ENCODE results near the gene FSTL1. TPM values are rescaled to one million over a fixed set of nuclear protein-coding genes. Genes with fewer than 3 reads are reported as not detected.

The FSTL1 gene
- total and polyA plus RNA-seq, 2 of the 8 experiments (the other 6 are each of a cell fraction or from before 2014, with no cell fraction given), result 158 to 516 TPM

DNA sequence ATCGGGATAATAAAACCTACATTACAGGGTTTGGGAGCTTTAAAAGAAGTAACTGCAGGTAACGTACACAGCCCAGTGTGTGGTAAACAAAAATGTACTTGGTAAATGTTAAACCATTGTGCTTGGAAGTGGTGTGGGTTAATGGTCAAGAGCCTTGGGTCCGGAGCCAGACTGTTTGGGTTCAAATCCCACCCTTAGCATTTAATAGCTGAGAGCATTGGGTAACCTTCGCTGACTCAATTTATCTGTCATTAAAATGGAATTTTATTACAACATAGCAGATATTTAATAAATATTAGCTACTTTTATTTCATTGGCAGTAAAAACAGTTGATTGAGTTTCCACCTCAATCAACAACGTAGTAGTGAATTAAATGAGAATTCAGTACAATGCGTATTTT, 1.5 kb downstream of the FSTL1 start:
- peak overlapping the region; percentile 74 to 97 (median 87); a peak in 7 of 8 replicates for H3K4me3 ChIP-seq (ENCODE audit: extremely low read depth in 1 of 4, insufficient read depth in 2 of 4, low read depth in 3 of 4, low read length in 4 of 4)
- H3K36me3 ChIP-seq (ENCODE audit: control insufficient read depth in 2 of 4, insufficient read depth in 4 of 4, low read length in 3 of 4), result peaks cover 0 to 16% (median 1%) of the 10 kb centered on the region in 4 experiments; a peak in 3 of 8 replicates
- H3K9me3 ChIP-seq (ENCODE audit: insufficient read depth in 2 of 2, low read depth in 1 of 2, low read length in 1 of 2), result peaks cover 0 to under 1% of the 10 kb centered on the region in 2 experiments; a peak in 1 of 4 replicates
- H3K4me1 ChIP-seq (replicated peaks in 1 of 4; ENCODE audit: control insufficient read depth in 3 of 4, insufficient read depth in 4 of 4, low read length in 3 of 4), result peaks cover 6 to 23% (median 19%) of the 10 kb centered on the region in 4 experiments; a peak in 5 of 7 replicates
- H2BK12ac ChIP-seq (ENCODE audit: low read depth, low read length), result no peak overlapping the region
- H3K4me2 ChIP-seq (ENCODE audit: insufficient read depth in 1 of 2, low read depth in 2 of 2, low read length in 2 of 2), result peak overlapping the region; percentile 66 to 72
- no peak overlapping the region for H2AK5ac ChIP-seq (ENCODE audit: low read depth, low read length)
- no peak overlapping the region for H3K18ac ChIP-seq (ENCODE audit: extremely low read depth, low read length)
- no peak for FAIRE-seq
- H3K23me2 ChIP-seq (ENCODE audit: low read depth, low read length), result peaks cover 4% of the 10 kb centered on the region; the same call in 1 of the 2 replicates
- no peak overlapping the region for H3K4ac ChIP-seq (replicated peaks; ENCODE audit: insufficient read length, low read depth, low read length)
- H4K20me1 ChIP-seq (replicated peaks in 1 of 2; ENCODE audit: control insufficient read depth in 1 of 2, insufficient read depth in 2 of 2, low read length in 2 of 2), result peaks cover 9% of the 10 kb centered on the region in 2 experiments
- H3K27ac ChIP-seq (ENCODE audit: low read depth, low read length), result 0 out of 2 replicates have a peak overlapping the region, but pooled peaks have one; percentile 0
- no peaks in the 10 kb centered on the region for H3K27me3 ChIP-seq (replicated peaks in 1 of 4; ENCODE audit: control insufficient read depth in 3 of 4, extremely low read depth in 1 of 4, insufficient read depth in 3 of 4, low read length in 3 of 4)
- no peak overlapping the region for H2BK20ac ChIP-seq (ENCODE audit: low read length)
- no peak overlapping the region for H4K8ac ChIP-seq (ENCODE audit: extremely low read depth, insufficient read depth, low read length)
- H2AFZ ChIP-seq (ENCODE audit: low read length), result no peak overlapping the region
- H4K91ac ChIP-seq (replicated peaks; ENCODE audit: insufficient read length, low read length), result no peak overlapping the region
- no peak for DNase-seq (ENCODE audit: low read depth in 1 of 2, low spot score in 2 of 2)
- no peak overlapping the region for H3K14ac ChIP-seq (ENCODE audit: insufficient read length)
- H3K79me1 ChIP-seq (ENCODE audit: low read depth, low read length), result peaks cover 11% of the 10 kb centered on the region; the same call in 1 of the 2 replicates
- H3K23ac ChIP-seq (ENCODE audit: insufficient read length), result no peak overlapping the region
- no peak overlapping the region for H4K5ac ChIP-seq (ENCODE audit: insufficient read length, low read depth, low read length)
- peaks cover 9 to 59% of the 10 kb centered on the region in 2 experiments; a peak in 3 of 4 replicates for H3K79me2 ChIP-seq (ENCODE audit: control insufficient read depth in 1 of 2, insufficient read depth in 2 of 2, low read length in 2 of 2)
- H3K56ac ChIP-seq (replicated peaks; ENCODE audit: insufficient read length, low read depth, low read length), result no peak overlapping the region
- CTCF ChIA-PET (ENCODE audit: partially characterized antibody), result interaction anchor here (0.6 to 13.8 kb wide), 8 partner anchors 13 to 346 kb away, joined by 3 to 294 read pairs (median 3); no protein-coding TSS in a partner anchor
- H2BK15ac ChIP-seq (ENCODE audit: low read length), result no peak overlapping the region
- no peak overlapping the region for H2BK120ac ChIP-seq (replicated peaks; ENCODE audit: low read depth, low read length)
- 68% methylated on average over 6 of the region's 6 CpGs; no CpG with 5 or more reads in 1 of the 2 experiments for WGBS, 2 experiments (ENCODE audit: extremely low coverage in 1 of 2, insufficient coverage in 1 of 2, insufficient read length in 1 of 2, insufficient replicate concordance in 2 of 2, low coverage in 1 of 2, low lambda C conversion rate in 2 of 2, missing lambda C conversion rate in 1 of 2)
- POLR2A ChIA-PET (ENCODE audit: partially characterized antibody), result interaction anchor here (0.6 to 19.9 kb wide), 18 partner anchors 9 to 461 kb away, joined by 3 to 299 read pairs (median 4); partner anchors contain the start of gene LRRC58
- no peak overlapping the region; a peak in 3 of 7 replicates for H3K9ac ChIP-seq (replicated peaks in 1 of 4; ENCODE audit: extremely low read depth in 1 of 4, low read depth in 3 of 4, low read length in 3 of 4)
- H2BK5ac ChIP-seq (ENCODE audit: low read depth, low read length), result no peak overlapping the region
- TF ChIP-seq CBX8 (IDR thresholded peaks at IDR 0.05; ENCODE audit: borderline replicate concordance, low read depth, low read length) (no peak), BCL11A (IDR thresholded peaks at IDR 0.05; ENCODE audit: low read depth in 2 of 2, low read length in 2 of 2) (no peak), RFX5 (IDR thresholded peaks at IDR 0.05; ENCODE audit: borderline replicate concordance, low read depth, low read length) (no peak), SRF (IDR thresholded peaks at IDR 0.05; ENCODE audit: low read depth, low read length) (no peak), CTBP2 (IDR thresholded peaks at IDR 0.05; ENCODE audit: borderline replicate concordance, insufficient read depth, insufficient read length, low read length) (no peak), EP300 (IDR thresholded peaks at IDR 0.05; ENCODE audit: borderline replicate concordance in 1 of 2, low read depth in 2 of 2, low read length in 2 of 2) (no peak), SP2 (IDR thresholded peaks at IDR 0.05; ENCODE audit: low read length) (no peak), POLR2A (IDR thresholded peaks at IDR 0.05; ENCODE audit: control extremely low read depth in 1 of 2, low read depth in 2 of 2, low read length in 2 of 2) (peak; percentile 30 to 39; a peak in 1 of 3 replicates), CHD2 (IDR thresholded peaks at IDR 0.05; ENCODE audit: low read length) (0 out of 2 replicates have a peak, but pooled peaks have one; percentile 12)
- TF ChIP-seq, protein P1, sequence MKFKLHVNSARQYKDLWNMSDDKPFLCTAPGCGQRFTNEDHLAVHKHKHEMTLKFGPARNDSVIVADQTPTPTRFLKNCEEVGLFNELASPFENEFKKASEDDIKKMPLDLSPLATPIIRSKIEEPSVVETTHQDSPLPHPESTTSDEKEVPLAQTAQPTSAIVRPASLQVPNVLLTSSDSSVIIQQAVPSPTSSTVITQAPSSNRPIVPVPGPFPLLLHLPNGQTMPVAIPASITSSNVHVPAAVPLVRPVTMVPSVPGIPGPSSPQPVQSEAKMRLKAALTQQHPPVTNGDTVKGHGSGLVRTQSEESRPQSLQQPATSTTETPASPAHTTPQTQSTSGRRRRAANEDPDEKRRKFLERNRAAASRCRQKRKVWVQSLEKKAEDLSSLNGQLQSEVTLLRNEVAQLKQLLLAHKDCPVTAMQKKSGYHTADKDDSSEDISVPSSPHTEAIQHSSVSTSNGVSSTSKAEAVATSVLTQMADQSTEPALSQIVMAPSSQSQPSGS (IDR thresholded peaks at IDR 0.05; ENCODE audit: low read length), result no peak
- TF ChIP-seq, protein P2, sequence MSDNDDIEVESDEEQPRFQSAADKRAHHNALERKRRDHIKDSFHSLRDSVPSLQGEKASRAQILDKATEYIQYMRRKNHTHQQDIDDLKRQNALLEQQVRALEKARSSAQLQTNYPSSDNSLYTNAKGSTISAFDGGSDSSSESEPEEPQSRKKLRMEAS (IDR thresholded peaks at IDR 0.05), result no peak
